HG03469 (cell line): ENCODE measurements around the gene TTPAL.

Source experiments
- ATAC-seq: cut with Tn5 transposase; IDR thresholded peaks from one replicate; pipeline ENCODE4 v1.9.1; 2021; ENCODE audit warnings: mild to moderate bottlenecking, moderate library complexity, moderate number of reproducible peaks; ENCODE audit not compliant: unreplicated experiment

The TTPAL gene

DNA sequence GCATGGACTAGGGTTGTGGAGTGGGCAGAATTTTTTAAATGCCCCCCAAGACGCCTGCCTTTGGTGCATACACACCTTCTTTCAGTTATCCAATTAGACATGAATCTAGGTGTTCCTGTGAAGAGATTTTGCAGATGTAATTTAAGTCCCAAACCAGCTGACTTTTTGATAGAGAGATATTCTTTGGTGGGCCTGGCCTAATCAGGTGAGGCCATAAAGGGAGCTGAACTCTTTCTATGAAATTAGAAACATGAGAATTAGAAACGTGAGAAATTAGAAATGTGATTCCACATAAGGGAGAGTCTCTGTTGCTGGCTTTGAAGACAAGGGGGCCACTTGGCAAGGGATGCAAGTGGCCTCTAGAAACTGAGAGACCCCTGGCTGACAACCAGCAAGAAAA lies 36.4 kb upstream of the TTPAL start:
- ATAC-seq: no peak

DNA sequence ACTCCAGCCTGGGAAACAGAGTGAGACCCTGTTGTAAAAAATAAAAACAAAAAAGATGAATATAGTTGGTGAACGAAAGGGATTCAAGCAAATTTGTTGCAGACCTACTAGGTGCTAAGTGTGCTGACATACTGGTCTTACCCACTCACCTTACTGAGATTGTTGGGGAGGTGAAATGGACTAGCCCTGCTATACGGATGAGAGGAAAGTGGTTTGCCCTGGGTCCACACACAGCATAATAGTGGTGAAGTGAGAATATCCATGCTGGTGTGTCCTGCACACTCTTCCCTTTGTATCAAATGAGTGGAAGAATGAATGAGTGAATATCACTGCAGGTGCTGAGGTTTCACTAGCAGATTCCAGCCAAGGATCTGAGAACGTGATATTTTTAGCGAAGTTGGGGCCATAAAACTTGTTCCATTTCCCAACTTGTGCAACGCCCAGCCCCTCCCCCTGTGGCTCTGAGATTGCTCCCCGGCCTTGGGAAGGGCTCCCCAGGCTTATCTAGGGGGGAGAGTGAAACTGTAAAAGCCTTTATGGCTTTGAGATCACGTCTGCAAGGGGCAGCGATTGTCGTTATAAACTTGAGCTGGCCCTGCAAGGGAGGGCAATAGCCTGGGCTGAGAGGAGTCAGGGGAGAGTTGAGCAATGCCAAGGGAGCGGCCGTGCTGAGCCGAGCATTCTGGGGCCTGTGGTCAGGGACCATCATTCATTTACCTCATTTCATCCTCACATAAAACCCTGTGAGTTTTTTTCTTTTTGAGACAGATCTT lies 33.2 kb upstream of the TTPAL start:
- no peak for ATAC-seq

DNA sequence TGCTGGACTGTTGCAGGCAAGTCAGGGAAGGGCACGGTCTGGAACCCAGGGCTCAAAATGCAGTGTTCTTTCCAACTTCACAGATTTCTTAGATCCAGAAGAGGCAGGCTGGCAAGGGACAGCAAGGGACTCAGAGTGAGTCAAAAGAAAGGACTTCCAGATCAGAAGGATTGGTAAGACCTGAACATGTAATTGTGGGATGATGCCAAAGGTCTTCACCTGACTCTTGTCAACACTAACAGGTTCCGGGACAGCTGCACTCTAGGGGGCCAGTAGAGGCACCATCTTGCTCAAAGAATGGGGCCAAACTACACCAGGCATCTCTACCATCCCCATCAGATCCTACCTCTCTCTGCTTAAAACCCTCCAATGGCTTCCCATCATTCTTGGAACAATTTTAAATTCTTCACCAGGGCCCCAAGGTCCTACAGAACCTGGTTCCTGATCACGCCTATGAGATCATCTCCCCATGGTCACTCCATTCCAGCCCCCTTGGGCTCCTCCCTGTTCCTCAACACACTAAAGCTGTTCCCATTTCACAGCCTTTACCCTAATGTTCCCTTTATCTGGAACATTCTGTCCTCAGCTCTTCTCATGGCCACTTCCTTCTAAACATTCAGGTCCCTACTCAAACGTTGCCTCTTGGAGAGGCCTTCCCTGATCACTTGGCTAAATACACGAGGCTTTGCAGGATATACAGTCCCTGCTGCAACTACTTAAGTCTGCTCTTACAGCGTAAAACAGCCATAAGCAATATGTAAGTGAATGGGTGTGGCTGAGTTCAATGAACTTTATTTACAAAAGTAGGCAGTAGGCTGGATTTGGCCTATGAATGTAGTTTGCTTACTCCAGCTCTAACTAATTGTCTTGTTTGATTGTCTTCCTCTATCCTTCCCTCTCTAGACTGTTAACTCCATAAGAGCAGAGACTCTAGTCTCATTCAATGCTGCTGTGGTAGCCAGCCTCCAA lies 29.6 kb upstream of the TTPAL start:
- ATAC-seq: no peak

DNA sequence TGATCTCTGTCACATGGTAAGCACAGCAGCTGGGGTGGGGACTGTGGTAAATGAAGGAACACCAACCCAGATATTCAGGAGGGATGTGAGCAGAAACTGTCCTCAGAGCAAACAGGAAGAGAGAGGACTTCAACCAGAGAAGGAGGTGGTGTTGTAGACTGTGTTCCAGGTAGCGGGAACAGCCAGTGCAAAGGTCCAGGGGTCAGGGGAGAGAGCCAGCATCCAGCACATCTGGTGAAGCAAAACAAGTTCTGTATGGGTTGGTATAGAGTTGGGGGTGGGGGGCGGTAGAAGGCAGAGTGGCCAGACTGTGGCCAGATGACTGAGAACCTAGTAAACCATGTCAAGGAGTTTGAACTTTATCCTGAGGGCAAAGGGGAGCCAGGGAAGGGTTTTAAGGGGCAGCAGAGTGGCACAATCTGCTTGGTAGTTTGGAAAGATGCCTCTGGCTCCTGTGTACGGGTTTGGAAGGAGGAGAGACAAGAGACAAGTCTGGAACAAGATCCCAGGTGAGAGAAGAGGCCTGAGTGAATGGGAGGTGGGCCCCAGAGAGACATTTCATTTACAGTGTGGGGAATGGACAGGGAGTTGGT lies 27.8 kb upstream of the TTPAL start:
- no peak for ATAC-seq

DNA sequence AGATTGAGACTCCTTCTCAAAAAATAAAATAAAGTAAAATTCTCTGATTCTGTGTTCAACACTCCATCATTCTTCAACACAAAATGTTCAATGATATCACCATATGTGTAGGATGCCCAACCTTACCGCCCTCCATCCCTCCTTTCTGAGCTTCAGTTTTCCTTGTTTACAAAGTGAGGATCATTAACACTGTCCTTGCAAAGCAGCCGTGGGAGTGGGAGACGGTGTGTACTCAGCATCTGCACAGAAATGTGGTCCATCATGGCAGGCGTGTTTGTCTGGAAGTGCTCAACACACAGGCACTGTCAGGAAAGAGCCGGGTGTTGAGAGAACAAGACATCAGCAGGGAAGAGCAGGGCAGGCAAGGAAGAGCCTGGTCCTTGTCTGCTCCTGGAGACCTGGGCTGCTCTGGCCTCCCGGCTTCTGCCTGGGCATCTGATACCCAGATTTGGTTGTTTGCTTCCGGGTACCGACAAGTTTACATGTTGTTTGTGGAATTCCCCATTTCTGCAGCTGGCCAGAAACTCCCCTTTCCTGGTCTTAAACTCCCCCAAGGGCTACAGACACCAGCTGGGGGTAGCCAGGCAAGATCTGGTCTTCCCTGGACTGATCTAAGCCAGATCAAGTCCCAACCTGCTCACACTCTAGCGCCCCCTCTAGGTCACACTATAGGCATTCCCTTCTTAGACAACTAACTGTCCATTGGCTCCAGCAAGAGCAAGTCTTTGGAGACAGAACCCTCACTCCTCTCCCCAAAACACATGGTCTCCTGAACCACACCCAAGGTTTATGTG lies 26.7 kb upstream of the TTPAL start:
- no peak for ATAC-seq

DNA sequence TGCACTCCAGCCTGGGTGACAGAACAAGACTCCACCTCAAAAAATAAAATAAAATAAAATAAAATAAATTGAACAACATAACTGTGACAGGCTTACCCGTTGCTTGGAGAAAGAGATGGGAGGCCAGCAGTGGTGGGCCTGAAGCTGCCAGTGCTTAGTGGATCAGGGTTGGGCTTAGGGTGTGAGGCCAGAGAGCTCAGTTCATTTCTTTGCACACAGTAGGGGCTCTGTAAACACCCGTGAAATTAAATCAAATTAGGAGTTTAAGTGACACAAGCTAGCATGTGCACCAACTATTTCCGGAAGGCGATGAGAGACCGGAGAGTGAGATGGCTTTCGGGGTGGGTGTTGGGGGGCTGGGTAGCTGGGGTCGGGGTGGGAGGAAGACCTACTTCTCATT lies 25.8 kb upstream of the TTPAL start:
- ATAC-seq: no peak

DNA sequence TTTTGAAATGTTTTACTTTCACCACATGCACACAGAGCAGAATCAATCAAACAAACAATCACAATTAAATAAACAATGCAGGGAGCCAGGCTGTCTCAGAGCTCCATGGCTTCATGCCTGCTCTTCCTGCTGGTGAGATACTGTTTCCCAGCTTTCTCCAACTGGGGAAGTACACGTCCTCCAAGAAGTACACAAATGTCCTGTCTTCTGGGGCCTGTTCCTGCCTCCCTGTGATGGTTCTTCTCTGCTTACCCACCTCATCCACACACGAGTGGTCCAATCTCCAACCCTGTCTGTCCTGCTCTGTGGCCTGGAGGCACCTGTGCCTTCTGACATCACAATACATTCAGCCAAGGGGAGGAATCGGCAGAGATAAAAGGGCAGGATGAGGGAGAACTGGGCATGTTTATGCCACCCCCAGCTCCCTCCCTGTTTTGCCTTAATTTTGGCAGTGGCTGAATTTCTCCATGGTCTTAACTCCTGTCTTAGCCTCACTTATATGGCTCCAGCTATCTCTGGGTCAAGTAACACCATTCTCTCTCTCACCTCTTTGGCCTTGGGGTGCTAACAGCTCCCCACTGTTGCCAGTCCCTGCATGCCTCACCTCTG lies 25.3 kb upstream of the TTPAL start:
- no peak for ATAC-seq

DNA sequence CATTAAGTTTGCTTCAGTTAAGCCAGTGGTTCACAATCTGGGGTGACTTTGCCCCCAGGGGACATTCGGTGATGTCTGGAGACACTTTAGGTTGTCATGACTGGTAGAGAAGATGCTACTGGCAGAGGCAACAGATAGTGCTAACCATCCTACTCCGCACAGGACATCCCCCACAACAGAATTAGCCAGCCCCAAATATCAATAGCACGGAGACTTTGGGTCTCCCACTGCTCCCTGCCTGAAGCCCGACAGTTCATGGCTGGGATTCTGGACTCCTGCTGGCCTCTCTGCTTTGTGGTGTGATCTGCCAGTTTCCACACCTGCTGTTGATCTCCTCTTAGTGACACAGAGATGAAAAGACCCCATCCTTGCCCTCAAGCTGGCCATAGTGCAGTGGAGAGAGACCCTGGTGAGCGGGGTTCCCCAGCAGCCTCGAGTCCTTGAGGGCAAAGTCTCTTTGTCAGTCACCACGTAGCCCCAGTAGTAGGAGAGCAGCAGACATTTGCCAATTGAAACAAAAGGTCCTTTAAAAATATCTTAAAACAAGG lies 24.7 kb upstream of the TTPAL start:
- no peak for ATAC-seq

DNA sequence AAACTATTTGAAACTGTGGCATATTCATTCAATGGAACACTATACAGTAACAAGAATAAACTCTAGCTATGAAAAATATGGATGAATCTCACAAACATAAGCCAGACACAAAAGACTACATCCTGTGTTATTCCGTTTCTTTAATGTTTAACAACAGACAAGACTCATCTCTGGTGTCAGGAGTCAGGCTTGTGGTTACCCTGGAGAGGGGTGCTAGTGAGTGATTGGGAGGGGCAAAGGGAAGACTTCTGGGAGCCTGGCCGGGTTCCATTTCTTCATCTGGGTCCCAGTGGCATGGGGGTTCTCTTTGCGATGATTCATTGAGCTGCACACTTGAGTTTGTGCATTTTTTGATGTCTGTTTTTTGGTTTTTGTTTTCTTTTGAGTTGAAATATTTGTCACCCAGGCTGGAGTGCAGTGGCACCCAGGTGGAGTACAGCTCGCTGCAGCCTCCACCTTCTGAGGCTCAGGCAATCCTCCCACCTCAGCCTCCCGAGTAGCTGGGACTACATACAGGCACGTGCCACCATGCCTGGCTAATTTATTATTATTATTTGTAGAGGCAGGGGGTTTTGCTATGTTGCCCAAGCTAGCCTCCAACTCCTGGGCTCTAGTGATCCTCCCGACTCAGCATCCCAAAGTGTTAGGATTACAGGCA lies 21.2 kb upstream of the TTPAL start:
- no peak for ATAC-seq

DNA sequence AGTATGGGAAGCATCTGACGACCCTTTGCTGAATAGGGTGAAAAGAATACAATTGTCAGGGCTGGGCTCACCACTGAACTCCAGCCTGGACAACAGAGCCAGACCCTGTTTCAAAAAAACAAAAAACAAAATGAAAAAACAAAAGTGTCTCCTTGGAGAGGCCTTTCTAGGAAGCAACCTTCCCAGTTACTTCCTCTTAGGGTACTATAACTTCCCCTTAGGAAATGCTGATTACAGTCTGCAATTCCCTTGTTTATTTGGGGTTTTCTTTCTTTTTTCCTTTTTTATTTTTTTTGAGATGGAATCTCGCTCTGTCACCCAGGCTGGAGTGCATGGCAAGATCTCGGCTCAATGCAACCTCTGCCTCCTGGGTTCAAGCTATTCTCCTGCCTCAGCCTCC lies 20.5 kb upstream of the TTPAL start:
- ATAC-seq: no peak

DNA sequence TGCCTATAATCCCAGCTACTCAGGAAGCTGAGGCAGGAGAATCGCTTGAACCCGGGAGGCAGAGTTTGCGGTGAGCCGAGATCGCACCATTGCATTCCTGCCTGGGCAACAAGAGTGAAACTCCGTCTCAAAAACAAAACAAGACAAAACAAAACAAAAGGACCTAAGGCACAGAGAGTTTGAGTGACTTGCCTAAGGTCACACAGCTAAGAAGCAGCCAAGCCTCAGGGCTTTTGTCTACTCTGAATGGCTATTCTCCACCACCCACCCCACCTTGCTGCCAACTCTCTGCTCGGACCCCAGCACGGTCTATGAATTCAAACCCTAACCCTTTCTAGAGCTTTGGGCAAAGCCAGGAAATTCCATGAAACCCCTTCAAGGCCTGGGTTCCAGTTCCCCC lies 19.1 kb upstream of the TTPAL start:
- ATAC-seq: no peak

DNA sequence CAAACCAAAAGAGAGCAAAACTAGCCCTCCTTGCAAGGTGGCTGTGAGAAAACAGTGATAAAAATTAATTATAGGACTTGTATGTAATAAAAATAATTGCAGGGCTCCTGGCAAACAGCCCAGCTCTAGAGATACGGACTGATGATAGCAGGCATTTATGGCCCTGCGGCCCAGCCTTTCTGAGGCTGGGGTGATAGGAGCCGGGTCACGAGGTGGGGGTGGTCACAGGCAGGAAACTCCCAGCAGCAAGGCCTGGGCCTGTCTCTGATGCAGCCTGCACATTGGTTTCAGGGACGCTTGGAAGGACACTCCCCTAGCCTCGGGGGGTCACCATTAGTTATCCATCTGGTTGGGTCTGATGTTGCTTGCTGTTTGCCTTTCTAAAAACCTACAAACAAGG lies 18.7 kb upstream of the TTPAL start:
- ATAC-seq: no peak

DNA sequence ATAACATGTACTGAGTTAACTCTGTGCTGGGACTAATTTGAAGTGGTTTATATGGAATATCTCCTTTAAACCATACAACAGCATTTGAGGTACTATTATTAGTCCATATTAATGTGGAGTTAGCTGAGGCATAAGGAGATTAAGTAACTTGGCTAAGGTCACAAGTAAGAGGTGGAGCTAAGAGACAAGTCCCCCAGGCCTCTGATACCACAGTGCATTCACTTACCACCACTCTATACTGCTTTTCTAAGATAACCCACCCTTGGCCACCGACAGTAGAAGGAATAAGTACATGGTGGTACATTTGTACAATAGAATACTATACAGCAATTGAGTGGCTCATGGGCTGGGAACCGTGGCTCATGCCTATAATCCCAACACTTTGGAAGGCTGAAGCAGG lies 16.4 kb upstream of the TTPAL start:
- ATAC-seq: no peak

DNA sequence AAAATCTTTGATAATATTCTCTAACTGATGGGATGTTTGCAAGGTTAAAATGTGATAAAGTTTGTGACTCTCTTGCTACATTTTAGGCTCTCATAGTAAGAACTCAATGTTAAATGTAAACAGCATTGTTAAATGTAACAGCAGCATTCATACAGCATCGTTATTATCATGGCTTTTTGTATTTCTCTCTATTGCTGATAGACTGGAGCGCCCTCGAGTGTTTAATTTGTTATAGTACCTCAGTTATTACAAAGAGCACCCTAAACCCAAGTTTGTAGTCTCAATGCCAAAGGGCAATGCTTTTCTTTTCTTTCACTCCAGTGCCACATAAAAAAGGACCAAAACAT lies 14.9 kb upstream of the TTPAL start:
- ATAC-seq: no peak

DNA sequence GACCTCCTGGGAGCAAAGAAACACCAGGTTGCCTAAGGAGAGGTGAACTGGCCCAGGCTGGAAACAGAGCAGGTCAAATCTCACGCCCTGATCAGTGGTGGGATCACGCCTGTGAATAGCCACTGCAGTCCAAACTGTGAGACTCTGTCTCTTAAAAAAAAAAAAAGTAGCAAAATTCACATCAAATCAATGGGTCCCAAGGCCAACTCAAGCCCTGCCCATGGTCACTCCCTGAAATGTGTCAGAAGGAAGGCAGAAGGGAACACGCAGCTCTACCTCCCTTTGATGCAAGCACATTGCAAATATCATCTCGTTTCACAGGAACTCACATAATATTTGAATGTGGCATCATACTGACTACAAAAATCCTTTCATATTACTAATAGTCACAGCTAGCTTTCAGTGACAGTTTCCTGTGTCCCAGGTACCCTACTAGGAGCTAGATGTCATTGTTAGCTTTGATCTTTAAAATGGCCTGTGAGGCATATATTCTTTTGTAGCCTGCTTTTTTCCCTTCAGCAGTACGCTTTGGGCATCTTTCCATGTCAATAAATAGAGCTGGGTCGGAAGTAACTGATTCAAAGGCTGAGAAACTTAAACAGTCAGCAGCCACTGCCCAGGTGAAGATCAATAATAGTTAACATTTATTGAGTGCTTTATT lies 14.4 kb upstream of the TTPAL start:
- ATAC-seq: no peak

DNA sequence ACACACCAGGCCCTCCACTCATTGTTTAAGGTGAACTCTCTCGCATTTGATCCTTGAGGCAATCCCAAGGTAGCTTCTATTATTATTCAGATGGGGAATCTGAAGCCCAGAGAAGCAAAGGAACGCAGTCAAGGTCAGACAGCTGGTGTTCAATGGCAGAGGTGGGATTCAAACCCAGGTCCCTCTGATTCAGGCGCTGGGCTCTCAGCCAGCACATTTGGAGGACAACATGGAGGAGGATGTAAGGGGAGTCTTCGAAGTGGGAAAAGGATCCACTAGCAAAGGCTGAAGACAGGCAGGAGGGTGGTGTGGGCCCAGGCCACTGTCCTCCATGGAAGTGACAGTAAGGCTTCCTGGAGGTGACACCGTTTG lies 13.9 kb upstream of the TTPAL start:
- no peak for ATAC-seq

DNA sequence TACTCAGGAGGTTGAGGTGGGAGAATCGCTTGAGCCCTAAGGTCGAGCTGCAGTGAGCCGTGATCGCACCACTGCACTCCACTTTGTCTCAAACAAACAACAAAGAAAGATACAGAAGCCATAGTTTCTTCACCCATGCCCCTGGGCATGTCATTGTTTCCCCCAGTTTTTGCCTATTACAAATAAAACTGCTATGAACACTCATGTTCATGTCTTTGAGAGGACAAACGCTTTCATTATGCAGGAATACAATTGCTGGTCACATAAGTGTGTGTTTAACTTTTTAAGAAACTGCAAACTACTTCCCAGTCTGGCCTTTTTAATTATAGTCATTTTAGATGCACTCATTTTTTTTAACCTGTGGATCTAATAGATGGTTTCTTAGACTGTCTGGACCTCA lies 12.2 kb upstream of the TTPAL start:
- ATAC-seq: no peak

DNA sequence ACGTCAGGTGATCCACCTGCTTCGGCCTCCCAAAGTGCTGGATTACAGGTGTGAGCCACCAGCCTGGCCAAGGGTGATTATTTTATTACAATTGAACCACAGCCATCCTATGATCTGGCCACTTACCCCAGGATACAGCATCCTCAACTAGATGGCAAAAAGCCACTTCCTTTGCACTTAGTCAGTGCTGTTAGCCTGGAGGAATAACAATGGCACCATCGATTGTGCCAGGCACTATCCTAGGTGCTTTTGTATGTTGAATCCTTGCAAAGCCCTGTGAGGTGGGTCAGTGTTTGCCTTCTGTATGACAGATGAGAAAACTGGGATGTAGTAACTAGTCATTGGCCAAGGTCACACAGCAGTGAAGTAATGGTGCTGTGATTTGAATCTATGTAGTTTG lies 11.2 kb upstream of the TTPAL start:
- ATAC-seq: no peak

DNA sequence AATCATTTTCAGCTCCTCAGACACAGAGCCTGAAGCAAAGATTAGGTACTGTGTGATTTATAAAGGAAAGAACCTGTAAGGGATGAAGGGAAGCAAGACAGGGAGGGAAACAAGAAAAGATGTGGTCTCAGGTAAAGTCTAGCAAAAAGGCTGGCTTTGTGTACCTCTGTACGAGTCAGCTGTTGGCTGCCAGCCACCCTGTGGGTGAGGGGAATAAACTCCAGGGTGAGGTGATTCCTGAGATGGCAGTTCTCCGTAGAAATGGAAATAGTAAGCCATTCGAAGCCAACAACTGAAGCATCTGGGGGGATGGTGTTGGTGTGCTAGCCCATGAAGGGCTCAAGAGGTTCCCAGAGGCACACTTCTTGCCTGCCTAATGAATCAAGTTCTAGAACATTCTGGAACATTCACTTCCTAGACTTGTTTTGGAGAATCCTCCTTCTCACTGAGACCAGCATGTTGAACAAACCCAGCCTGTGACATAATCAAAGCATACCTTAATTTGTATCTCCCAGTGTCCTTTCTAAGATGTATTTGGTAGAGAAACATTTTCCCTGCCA lies 10.6 kb upstream of the TTPAL start:
- ATAC-seq: no peak
